Activated B cell treated with CpG ODN at 0.5 μM for 24 hours (primary cell): ENCODE results near the gene EEF1AKMT2. TPM values are rescaled to one million over a fixed set of nuclear protein-coding genes. Genes with fewer than 3 reads are reported as not detected.
"Not testable (repeated sequence)": the region's sequence is repeated elsewhere in the genome, so short reads cannot be mapped to it uniquely, and the experiment has no call there.

Experiments
- ATAC-seq: fragments of 200-7000 bp; cut with Tn5 transposase; one replicate; pipeline ENCODE4 v1.10.0; 2021; ENCODE audit warnings: low read depth, mild to moderate bottlenecking, moderate library complexity
- CTCF ChIA-PET: fragments of 350-600 bp; sonication (Branson Sonifier 250); formaldehyde crosslinking; loops from one replicate; lab custom pipeline; 2021; ENCODE audit warnings: antibody characterized with exemption; lab: Charles Lee
- POLR2A ChIA-PET: fragments of 350-600 bp; sonication (Branson Sonifier 250); formaldehyde crosslinking; loops from one replicate; lab custom pipeline; 2021; ENCODE audit warnings: antibody characterized with exemption; lab: Charles Lee
- DNase-seq: peaks from one replicate; pipeline ENCODE4 v3.0.0; 2022
- H3K27ac Mint-ChIP-seq: one replicate; pipeline ENCODE4 v1.8.0; 2020; ENCODE audit warnings: mixed read lengths
- H3K27me3 Mint-ChIP-seq: one replicate; pipeline ENCODE4 v1.8.0; 2021; ENCODE audit warnings: mixed read lengths
- H3K36me3 Mint-ChIP-seq: one replicate; pipeline ENCODE4 v1.8.0; 2021; ENCODE audit warnings: low read depth, mixed read lengths
- H3K4me1 Mint-ChIP-seq: one replicate; pipeline ENCODE4 v1.8.0; 2021; ENCODE audit warnings: mixed read lengths
- H3K4me3 Mint-ChIP-seq: one replicate; pipeline ENCODE4 v1.8.0; 2020; ENCODE audit warnings: mild to moderate bottlenecking, mixed read lengths
- H3K9me3 Mint-ChIP-seq: one replicate; pipeline ENCODE4 v1.8.0; 2020; ENCODE audit warnings: mixed read lengths
- CTCF ChIP-seq: fragments of 200-600 bp; IDR thresholded peaks from one replicate; pipeline ENCODE4 v1.8.0; 2022; ENCODE audit warnings: antibody characterized with exemption, mild to moderate bottlenecking
- intact Hi-C: fragments of 100-400 bp; cut with micrococcal nuclease; formaldehyde crosslinking; loops from one replicate; pipeline ENCODE4 v1.15.1; 2024
- total RNA-seq: library from RNA; stranded (reverse); gene quantifications from 2 replicates; pipeline ENCODE4 v1.2.3, GENCODE V29; 2022

The EEF1AKMT2 gene
- total RNA-seq, 1 donor from 2014 or later, result 16.5 TPM

DNA sequence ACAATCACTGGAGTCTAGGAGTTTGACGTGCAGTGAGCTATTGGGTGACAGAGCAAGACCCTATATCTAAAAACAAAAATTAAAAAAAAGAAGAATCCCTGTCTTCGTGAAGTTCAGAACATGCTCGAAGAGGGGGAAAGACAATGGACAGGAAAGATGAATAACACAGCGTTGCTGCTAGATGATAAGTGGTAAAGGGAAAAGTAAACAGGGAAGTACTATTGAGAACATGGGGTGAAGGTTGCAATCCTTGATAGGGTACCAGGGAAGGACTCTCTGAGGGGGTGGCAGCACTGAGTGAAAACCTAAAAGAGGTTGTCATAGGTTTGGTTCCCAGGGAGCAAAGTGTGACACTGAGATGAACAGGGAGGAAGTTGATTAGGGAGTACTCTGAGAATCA is 7.1 kb upstream of the EEF1AKMT2 start:
- peaks cover 18% of the 10 kb centered on the region for H3K4me1 Mint-ChIP-seq
- no peaks in the 10 kb centered on the region for H3K9me3 Mint-ChIP-seq
- TF ChIP-seq CTCF, result no peak
- peaks cover 6% of the 10 kb centered on the region for H3K36me3 Mint-ChIP-seq
- POLR2A ChIA-PET, result no interaction called here
- DNase-seq (no peak), ATAC-seq (no peak)
- intact Hi-C loops, result loop anchor here (10.0 kb wide), 1 partner anchor 1794 kb away; the partner anchor contains the start of genes ACADSB and IKZF5
- no peak overlapping the region for H3K4me3 Mint-ChIP-seq
- H3K27me3 Mint-ChIP-seq, result peaks cover 2% of the 10 kb centered on the region
- CTCF ChIA-PET, result no interaction called here
- no peak overlapping the region for H3K27ac Mint-ChIP-seq

DNA sequence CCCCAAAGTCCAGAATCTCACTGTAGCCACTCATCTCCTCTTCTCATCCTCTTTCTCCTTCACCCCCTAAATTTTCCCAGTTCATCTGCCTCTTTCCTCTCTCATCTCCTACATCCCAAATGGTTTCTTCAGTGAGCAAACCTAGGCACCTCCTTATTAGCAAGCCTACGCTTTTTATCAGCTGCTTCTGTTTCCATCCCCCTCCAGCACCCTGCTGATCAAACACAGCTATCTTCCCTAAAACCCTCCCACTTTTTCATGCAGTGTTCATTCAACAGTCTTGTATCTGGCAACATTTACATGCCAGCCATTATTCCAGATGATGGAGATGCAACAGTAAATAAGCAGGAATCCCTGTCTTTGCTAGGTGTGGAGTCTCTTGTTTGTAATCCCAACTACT is 6.7 kb upstream of the EEF1AKMT2 start:
- peaks cover 2% of the 10 kb centered on the region for H3K27me3 Mint-ChIP-seq

DNA sequence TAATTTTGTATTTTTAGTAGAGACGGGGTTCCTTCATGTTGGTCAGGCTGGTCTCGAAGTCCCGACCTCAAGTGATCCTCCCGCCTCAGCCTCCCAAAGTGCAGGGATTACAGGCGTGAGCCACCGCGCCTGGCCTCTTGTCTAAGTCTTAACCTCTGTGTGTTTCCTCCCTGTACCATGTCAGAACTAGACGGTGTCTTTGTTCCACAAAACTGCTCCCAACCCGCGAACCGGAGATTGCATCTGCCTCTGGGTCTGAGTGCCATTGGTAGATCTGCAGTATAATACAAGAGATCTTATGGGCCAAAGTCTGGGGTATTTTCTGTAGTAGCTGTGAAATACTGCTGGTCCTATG is 1.3 kb upstream of the EEF1AKMT2 start:
- ATAC-seq (no peak), DNase-seq (no peak)
- H3K4me3 Mint-ChIP-seq, result peak overlapping the region; percentile 96
- ChIA-PET POLR2A (interaction anchor here (0.8 to 5.1 kb wide), 2 partner anchors 9 to 247 kb away, joined by 7 to 51 read pairs; partner anchors contain the start of gene ABRAXAS2), CTCF (no interaction called here)
- no peaks in the 10 kb centered on the region for H3K9me3 Mint-ChIP-seq
- intact Hi-C loops, result loop anchor here (5.0 to 10.0 kb wide), 2 partner anchors 191 to 1788 kb away; partner anchors contain the start of genes ACADSB and IKZF5
- peaks cover 15% of the 10 kb centered on the region for H3K36me3 Mint-ChIP-seq
- peaks cover 25% of the 10 kb centered on the region for H3K4me1 Mint-ChIP-seq
- peak overlapping the region; percentile 91 for H3K27ac Mint-ChIP-seq
- no peaks in the 10 kb centered on the region for H3K27me3 Mint-ChIP-seq
- TF ChIP-seq CTCF, result no peak

More for the DNA sequence above, 6.7 kb upstream of the EEF1AKMT2 start:
- H3K4me3 Mint-ChIP-seq, result no peak overlapping the region
- TF ChIP-seq CTCF, result no peak
- H3K4me1 Mint-ChIP-seq, result peaks cover 16% of the 10 kb centered on the region
- H3K9me3 Mint-ChIP-seq, result no peaks in the 10 kb centered on the region
- CTCF ChIA-PET, result no interaction called here
- peaks cover 6% of the 10 kb centered on the region for H3K36me3 Mint-ChIP-seq
- POLR2A ChIA-PET, result no interaction called here
- H3K27ac Mint-ChIP-seq, result no peak overlapping the region
- intact Hi-C loops, result loop anchor here (10.0 kb wide), 1 partner anchor 1794 kb away; the partner anchor contains the start of genes ACADSB and IKZF5
- ATAC-seq (no peak), DNase-seq (no peak)

GRCh38 chr10:124782900-124783299 is 8.8 kb downstream of the EEF1AKMT2 start:
- POLR2A ChIA-PET, result interaction anchor here (1.1 to 1.2 kb wide), 2 partner anchors 9 kb away, joined by 3 to 5 read pairs; partner anchors contain the start of gene EEF1AKMT2
- H3K4me3 Mint-ChIP-seq, H3K27me3 Mint-ChIP-seq, DNase-seq, CTCF ChIA-PET, ATAC-seq, H3K9me3 Mint-ChIP-seq, H3K4me1 Mint-ChIP-seq, H3K27ac Mint-ChIP-seq, intact Hi-C loops: not testable (repeated sequence)
- peaks cover 48% of the 10 kb centered on the region for H3K36me3 Mint-ChIP-seq

DNA sequence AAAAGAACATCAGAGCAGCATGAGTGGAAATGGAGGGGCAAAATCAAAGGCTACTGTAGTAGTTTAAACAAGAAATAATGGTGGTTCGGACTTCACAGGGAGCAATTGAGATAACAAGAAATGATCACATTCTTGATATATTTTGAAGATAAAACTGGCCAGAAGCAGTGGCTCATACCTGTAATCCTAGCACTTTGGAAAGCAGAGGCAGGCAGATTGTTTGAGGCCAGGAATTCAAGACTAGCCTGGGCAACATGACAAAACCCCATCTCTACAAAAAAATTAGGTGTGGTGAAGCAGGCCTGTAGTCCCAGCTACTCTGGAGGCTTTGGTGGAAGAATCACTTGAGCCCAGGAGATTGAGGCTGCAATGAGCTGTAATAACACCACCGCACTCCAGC is 22.9 kb downstream of the EEF1AKMT2 start:
- intact Hi-C loops, result no loop called here
- DNase-seq (no peak), ATAC-seq (no peak)
- no peak for TF ChIP-seq CTCF
- Mint-ChIP-seq H3K9me3 (no peaks in the 10 kb centered on the region), H3K36me3 (peaks cover 62% of the 10 kb centered on the region), H3K4me3 (no peak overlapping the region), H3K27ac (no peak overlapping the region), H3K4me1 (no peaks in the 10 kb centered on the region), H3K27me3 (no peaks in the 10 kb centered on the region)
- POLR2A ChIA-PET, result no interaction called here
- CTCF ChIA-PET, result no interaction called here

DNA sequence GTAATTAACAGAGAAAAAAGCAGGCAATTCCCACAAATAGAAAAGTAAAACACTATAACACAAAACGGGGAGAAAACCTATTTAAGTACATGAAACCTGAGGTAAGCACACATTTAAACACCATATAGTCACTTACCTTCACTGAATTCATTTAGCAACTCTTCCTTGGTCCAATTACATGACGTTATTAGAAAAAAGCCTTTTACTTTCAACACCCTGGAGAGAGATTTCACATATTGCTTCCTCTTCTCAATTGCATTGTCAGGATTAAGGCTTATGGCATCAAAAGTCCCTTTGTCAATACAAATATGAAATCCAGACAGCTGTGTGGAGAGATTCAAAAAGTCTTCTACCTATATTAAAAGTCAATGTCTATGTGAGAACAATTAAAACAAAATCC is 26.4 kb downstream of the EEF1AKMT2 start:
- intact Hi-C loops, result no loop called here
- Mint-ChIP-seq H3K27ac (no peak overlapping the region), H3K9me3 (no peaks in the 10 kb centered on the region), H3K4me3 (no peak overlapping the region), H3K36me3 (peaks cover 55% of the 10 kb centered on the region), H3K27me3 (no peaks in the 10 kb centered on the region), H3K4me1 (no peaks in the 10 kb centered on the region)
- CTCF ChIA-PET, result interaction anchor here (0.5 kb wide), 1 partner anchor 76 kb away, joined by 3 read pairs; no protein-coding TSS in a partner anchor
- ATAC-seq (no peak), DNase-seq (no peak)
- POLR2A ChIA-PET, result no interaction called here
- TF ChIP-seq CTCF, result no peak
